OCI-LY3 (cell line): ENCODE measurements around the gene TARBP1.

Experiments used
- H2AFZ ChIP-seq: fragments of 200-600, 300-600 bp; shearing (Covaris generic); 2 replicates; pipeline ENCODE4 v1.6.0; 2014; ENCODE audit warnings: antibody characterized with exemption, low read depth, low read length
- H3K27ac ChIP-seq: fragments of 200-600, 300-600 bp; sonication (generic); 2 replicates; pipeline ENCODE4 v1.5.1; 2014; ENCODE audit warnings: mild to moderate bottlenecking, low read length, moderate library complexity, mixed read lengths
- H3K27me3 ChIP-seq: fragments of 200-600, 300-600 bp; sonication (generic); 2 replicates; pipeline ENCODE4 v1.6.1; 2014; ENCODE audit warnings: low read depth, low read length, mixed read lengths
- H3K36me3 ChIP-seq: fragments of 200-600, 300-600 bp; sonication (generic); replicated peaks from 2 replicates; pipeline ENCODE3; 2014; ENCODE audit warnings: low read depth, low read length, mixed read lengths
- H3K4me1 ChIP-seq: fragments of 300-600, 200-600 bp; sonication (generic); 2 replicates; pipeline ENCODE4 v1.6.1; 2014; ENCODE audit warnings: low read length, mixed read lengths
- H3K4me2 ChIP-seq: fragments of 200-600, 300-600 bp; sonication (generic); 2 replicates; pipeline ENCODE4 v1.6.1; 2014; ENCODE audit warnings: low read length, mixed read lengths
- H3K4me3 ChIP-seq: fragments of 300-600, 200-600 bp; sonication (generic); 2 replicates; pipeline ENCODE4 v1.5.1; 2014; ENCODE audit warnings: antibody characterized with exemption, mild to moderate bottlenecking, low read length, moderate library complexity
- H3K79me2 ChIP-seq: fragments of 300-600, 200-600 bp; shearing (Covaris generic); 2 replicates; pipeline ENCODE4 v1.6.1; 2014; ENCODE audit warnings: mild to moderate bottlenecking, low read length, mixed read lengths
- H3K9ac ChIP-seq: fragments of 300-600, 200-600 bp; shearing (Covaris generic); 2 replicates; pipeline ENCODE4 v1.6.0; 2014; ENCODE audit warnings: mild to moderate bottlenecking, low read length, moderate library complexity
- H3K9me3 ChIP-seq: fragments of 200-600, 300-600 bp; shearing (Covaris generic); 2 replicates; pipeline ENCODE4 v1.6.1; 2014; ENCODE audit warnings: low read length, mixed read lengths; ENCODE audit not compliant: insufficient read depth
- H4K20me1 ChIP-seq: fragments of 200-600, 300-600 bp; sonication (generic); 2 replicates; pipeline ENCODE4 v1.6.1; 2016; ENCODE audit warnings: low read length, mixed read lengths; ENCODE audit not compliant: insufficient read depth
- EZH2phosphoT487 ChIP-seq: fragments of 200-600 bp; shearing (Covaris generic); IDR thresholded peaks from 2 replicates; pipeline ENCODE4 v1.6.1; 2018; ENCODE audit warnings: antibody characterized with exemption, mixed run types, low read depth
- TF ChIP-seq, protein P1 (sequence below): fragments of 200-600, 300-600 bp; sonication (generic); IDR thresholded peaks from 2 replicates; pipeline ENCODE4 v1.5.1; 2014; ENCODE audit warnings: antibody characterized with exemption, low read length, low read depth

TARBP1 gene

DNA sequence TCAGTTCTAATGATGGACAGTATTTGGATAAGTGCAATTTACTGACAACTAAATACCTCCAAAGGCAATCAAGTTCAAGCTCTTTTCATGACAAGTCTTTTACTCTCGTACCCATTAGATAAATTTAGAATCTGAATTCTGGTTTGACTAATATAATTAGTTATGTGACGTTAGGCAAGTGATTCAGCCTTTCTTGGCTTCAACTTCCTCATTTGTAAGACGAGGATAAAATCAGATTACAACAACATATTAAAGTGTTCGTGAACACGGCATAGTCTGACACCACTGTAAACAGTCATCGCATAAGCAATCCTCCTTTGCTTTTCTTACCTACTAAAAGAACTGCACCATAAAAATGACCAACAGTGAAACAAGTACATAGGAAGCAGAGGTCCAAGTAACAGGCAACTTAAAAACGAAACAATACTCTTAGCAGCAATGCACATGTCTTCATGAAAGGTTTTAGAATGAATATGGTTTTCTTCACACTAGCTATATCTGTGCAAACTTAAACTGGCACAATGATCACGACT, 80.1 kb downstream of the TARBP1 start:
- Histone ChIP-seq H3K4me1 (peaks cover 32% of the 10 kb centered on the region), H3K27me3 (no peaks in the 10 kb centered on the region), H3K4me2 (peak overlapping the region; percentile 64), H3K27ac (peak overlapping the region; percentile 71), H3K36me3 (no peaks in the 10 kb centered on the region), H2AFZ (peak overlapping the region; percentile 96), H3K9me3 (no peaks in the 10 kb centered on the region), H4K20me1 (no peaks in the 10 kb centered on the region), H3K79me2 (no peaks in the 10 kb centered on the region), H3K4me3 (peak overlapping the region; percentile 71), H3K9ac (peak overlapping the region; percentile 57)
- TF ChIP-seq, protein P1, sequence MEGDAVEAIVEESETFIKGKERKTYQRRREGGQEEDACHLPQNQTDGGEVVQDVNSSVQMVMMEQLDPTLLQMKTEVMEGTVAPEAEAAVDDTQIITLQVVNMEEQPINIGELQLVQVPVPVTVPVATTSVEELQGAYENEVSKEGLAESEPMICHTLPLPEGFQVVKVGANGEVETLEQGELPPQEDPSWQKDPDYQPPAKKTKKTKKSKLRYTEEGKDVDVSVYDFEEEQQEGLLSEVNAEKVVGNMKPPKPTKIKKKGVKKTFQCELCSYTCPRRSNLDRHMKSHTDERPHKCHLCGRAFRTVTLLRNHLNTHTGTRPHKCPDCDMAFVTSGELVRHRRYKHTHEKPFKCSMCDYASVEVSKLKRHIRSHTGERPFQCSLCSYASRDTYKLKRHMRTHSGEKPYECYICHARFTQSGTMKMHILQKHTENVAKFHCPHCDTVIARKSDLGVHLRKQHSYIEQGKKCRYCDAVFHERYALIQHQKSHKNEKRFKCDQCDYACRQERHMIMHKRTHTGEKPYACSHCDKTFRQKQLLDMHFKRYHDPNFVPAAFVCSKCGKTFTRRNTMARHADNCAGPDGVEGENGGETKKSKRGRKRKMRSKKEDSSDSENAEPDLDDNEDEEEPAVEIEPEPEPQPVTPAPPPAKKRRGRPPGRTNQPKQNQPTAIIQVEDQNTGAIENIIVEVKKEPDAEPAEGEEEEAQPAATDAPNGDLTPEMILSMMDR = no peak
- no peak for TF ChIP-seq EZH2phosphoT487

DNA sequence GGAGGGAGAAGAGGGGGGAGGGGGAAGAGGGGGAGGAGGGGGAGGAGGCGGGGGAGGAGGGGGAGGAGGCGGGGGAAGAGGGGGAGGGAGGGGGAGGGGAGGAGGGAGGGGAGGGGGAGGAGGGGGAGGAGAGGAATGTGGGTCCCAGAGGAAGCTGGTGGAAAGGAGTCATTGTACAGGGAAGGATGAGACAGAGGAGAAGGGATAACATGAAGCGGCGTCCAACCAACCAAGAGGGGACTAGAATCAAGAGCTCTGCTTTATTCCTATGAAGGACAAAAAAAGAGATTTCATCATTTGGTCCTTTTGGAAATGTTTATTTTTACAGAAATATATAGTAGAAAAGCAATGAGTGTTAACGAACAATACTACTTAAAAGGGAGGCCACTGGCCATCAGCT, 81.2 kb downstream of the TARBP1 start:
- Histone ChIP-seq H4K20me1 (no peaks in the 10 kb centered on the region), H3K4me1 (peaks cover 32% of the 10 kb centered on the region), H3K4me2 (peak overlapping the region; percentile 64), H2AFZ (no peak overlapping the region), H3K36me3 (no peaks in the 10 kb centered on the region), H3K9ac (no peak overlapping the region; the same call in 1 of the 2 replicates), H3K27ac (peak overlapping the region; percentile 71; the same call in 1 of the 2 replicates), H3K79me2 (no peaks in the 10 kb centered on the region), H3K27me3 (no peaks in the 10 kb centered on the region), H3K9me3 (no peaks in the 10 kb centered on the region), H3K4me3 (no peak overlapping the region)
- no peak for TF ChIP-seq EZH2phosphoT487
- TF ChIP-seq, protein P1 = no peak

DNA sequence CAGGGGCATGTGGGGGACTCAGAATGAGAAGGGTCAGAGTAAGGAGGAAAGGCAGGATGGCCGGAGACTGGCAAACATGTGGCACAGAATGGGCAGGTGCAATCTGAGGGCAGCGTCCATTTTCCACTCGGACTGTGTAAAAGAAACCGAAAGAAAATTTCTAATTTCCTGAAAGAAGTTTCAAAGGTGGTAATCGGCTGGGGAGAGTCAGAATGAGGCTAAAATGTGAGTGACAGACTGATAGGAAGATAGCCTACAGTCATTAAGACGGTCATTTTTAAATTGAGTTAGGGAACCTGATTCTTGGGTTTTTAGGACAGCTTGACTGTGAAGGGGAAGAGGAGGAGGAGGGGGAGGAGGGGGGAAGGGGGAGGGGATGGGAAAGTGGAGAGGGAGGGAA, 82.1 kb downstream of the TARBP1 start:
- no peaks in the 10 kb centered on the region for H3K9me3 ChIP-seq
- no peak overlapping the region for H3K4me3 ChIP-seq
- H3K4me2 ChIP-seq = no peak overlapping the region
- TF ChIP-seq, protein P1 = no peak
- TF ChIP-seq EZH2phosphoT487 = no peak
- H4K20me1 ChIP-seq = no peaks in the 10 kb centered on the region
- no peak overlapping the region for H3K27ac ChIP-seq
- H3K79me2 ChIP-seq = no peaks in the 10 kb centered on the region
- no peaks in the 10 kb centered on the region for H3K36me3 ChIP-seq
- H3K9ac ChIP-seq = no peak overlapping the region
- H3K27me3 ChIP-seq = no peaks in the 10 kb centered on the region
- no peak overlapping the region for H2AFZ ChIP-seq
- peaks cover 32% of the 10 kb centered on the region for H3K4me1 ChIP-seq

DNA sequence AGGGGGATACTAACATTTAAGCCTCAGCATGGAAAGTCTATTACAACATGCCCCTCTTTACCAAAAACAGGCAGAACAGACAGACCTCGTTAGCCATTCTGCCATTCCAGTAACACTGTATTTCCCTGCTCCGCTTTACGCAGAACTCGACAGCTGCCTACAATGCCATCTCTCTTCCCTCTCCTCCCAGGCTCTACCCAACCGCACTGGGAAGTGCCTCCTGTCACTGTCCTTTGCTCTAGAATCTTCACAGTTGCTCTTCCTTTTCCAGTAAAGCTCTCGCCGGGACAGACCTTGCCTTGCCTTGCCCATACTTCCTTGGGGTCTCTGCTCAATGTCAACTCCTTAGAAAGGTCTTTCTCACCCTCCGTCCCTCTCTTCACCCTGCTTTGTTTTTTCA, 82.9 kb downstream of the TARBP1 start:
- Histone ChIP-seq H3K4me3 (no peak overlapping the region), H3K4me1 (peaks cover 30% of the 10 kb centered on the region), H4K20me1 (no peaks in the 10 kb centered on the region), H3K27ac (no peak overlapping the region), H3K4me2 (no peak overlapping the region), H3K9me3 (no peaks in the 10 kb centered on the region), H3K9ac (no peak overlapping the region), H3K79me2 (no peaks in the 10 kb centered on the region), H2AFZ (no peak overlapping the region), H3K27me3 (no peaks in the 10 kb centered on the region), H3K36me3 (no peaks in the 10 kb centered on the region)
- TF ChIP-seq, protein P1 = no peak
- no peak for TF ChIP-seq EZH2phosphoT487
